GM18868 (cell line): ENCODE measurements around the gene SELENOH.
A peak's percentile ranks its signal among the peaks of the same experiment; 100 is the strongest.

Experiments used
- ATAC-seq: cut with Tn5 transposase; IDR thresholded peaks from one replicate; pipeline ENCODE4 v1.9.1; 2021; ENCODE audit warnings: mild to moderate bottlenecking, moderate library complexity; ENCODE audit not compliant: unreplicated experiment

SELENOH gene

GRCh38 chr11:57778318-57779037 is 37.2 kb downstream of the SELENOH start:
- ATAC-seq, result peak; percentile 55

GRCh38 chr11:57779276-57779675 is 38.0 kb downstream of the SELENOH start:
- ATAC-seq, result no peak

- ATAC-seq, result no peak
Observed at GRCh38 chr11:57781529-57781943, 40.2 kb downstream of the SELENOH start.

GRCh38 chr11:57785072-57785471 is 43.8 kb downstream of the SELENOH start:
- ATAC-seq, result peak; percentile 67

GRCh38 chr11:57786436-57786835 is 45.1 kb downstream of the SELENOH start:
- ATAC-seq, result no peak

- no peak for ATAC-seq
Observed at GRCh38 chr11:57787006-57787604, 45.8 kb downstream of the SELENOH start.

- ATAC-seq, result peak; percentile 57
Observed at GRCh38 chr11:57787920-57788702, 46.8 kb downstream of the SELENOH start.

- ATAC-seq, result no peak
Observed at GRCh38 chr11:57788703-57789088, 47.4 kb downstream of the SELENOH start.

GRCh38 chr11:57791321-57792059 is 50.2 kb downstream of the SELENOH start:
- ATAC-seq, result no peak

GRCh38 chr11:57792060-57792541 is 50.8 kb downstream of the SELENOH start:
- ATAC-seq, result peak; percentile 85

GRCh38 chr11:57792870-57793269 is 51.6 kb downstream of the SELENOH start:
- peak; percentile 26 for ATAC-seq
